SKM-1 (cell line): ENCODE data around the gene MED8.

Experiments used
- DNase-seq: peaks from one replicate; lab custom pipeline; 2025; ENCODE audit not compliant: unreplicated experiment; lab: John Stamatoyannopoulos, UW

The MED8 gene

DNA sequence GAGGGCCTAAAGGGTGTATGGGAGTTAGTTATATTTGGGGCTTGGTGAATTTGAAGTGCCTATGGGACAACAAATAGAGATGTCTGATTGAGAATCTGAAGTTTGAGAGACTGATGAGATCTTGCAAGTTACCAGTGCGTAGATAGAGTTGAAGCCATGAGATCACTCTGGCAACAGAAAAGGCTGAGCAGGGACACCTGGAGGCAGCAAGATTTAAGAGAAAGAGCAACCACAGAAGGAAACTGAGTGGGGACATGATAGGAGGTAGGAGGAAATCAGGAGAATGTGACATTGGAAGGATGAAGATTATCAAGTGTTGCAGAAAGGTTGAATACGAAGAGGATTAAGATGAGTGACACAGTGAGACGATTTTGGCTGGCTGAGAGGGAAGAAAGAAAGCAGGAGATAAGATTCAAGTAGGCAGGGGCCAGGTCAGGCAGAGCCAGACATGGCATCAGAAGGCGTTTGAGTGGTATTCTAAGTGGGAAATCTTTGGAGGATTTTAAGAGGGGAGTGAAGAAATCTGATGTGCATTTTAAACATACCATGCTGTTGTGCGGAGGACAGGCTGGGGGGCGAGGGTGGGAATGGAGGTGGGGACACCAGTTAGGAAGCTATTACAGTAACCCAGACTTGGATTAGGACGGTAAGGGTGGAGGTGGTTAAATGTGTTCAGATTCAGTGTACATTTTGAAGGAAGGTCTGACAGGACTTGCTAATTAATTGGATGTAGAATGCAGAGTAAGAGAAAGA lies 55.0 kb downstream of the MED8 start:
- no peak for DNase-seq
